Peyer's patch (tissue), 4 donors: ENCODE measurements around the gene AIDA. TPM values are rescaled to one million over a fixed set of nuclear protein-coding genes. Genes with fewer than 3 reads are reported as not detected.
"Not testable (repeated sequence)": the region's sequence is repeated elsewhere in the genome, so short reads cannot be mapped to it uniquely, and the experiment has no call there.

ENCODE experiments used
- DNase-seq, 3 donors: peaks; one replicate each; pipeline ENCODE4 v3.0.0-alpha.2; 2017 to 2019
- H3K27ac ChIP-seq, 4 donors: fragments of 200-600 bp; sonication (generic); one replicate each; pipeline ENCODE4 v1.5.1; 2016 to 2019
- H3K27me3 ChIP-seq, 2 donors: fragments of 200-600 bp; sonication (generic); one replicate each; pipeline ENCODE4 v1.5.1; 2019
- H3K36me3 ChIP-seq, 3 donors: fragments of 200-600 bp; sonication (generic); one replicate each; pipeline ENCODE4 v1.5.1; 2016 to 2019
- H3K4me1 ChIP-seq, 4 donors: fragments of 200-600 bp; sonication (generic); one replicate each; pipeline ENCODE4 v1.5.1; 2016 to 2019
- H3K4me3 ChIP-seq, 4 donors: fragments of 200-600 bp; sonication (generic); 1 replicate in 3 of 4; 2 replicates in 1 of 4; pipeline ENCODE4 v1.5.1; 2016 to 2019; ENCODE audit warnings: mild to moderate bottlenecking in 1 of 4
- H3K9me3 ChIP-seq, 4 donors: fragments of 200-600 bp; sonication (generic); one replicate each; pipeline ENCODE4 v1.5.1; 2016 to 2019; ENCODE audit warnings: mild to moderate bottlenecking in 1 of 4
- CTCF ChIP-seq, 6 experiments: fragments of 450-650 bp in 4 of 6; fragments of 200-600 bp in 2 of 6; sonication (generic) in 1 of 6; IDR thresholded peaks; one replicate each; pipeline ENCODE4 v1.5.1; 2017 to 2019; ENCODE audit warnings: antibody characterized with exemption in 6 of 6, mild to moderate bottlenecking in 3 of 6, moderate library complexity in 1 of 6
- POLR2A ChIP-seq, 2 donors: fragments of 450-650 bp; IDR thresholded peaks; one replicate each; pipeline ENCODE4 v1.5.1; 2017; ENCODE audit warnings: antibody characterized with exemption in 2 of 2, mild to moderate bottlenecking in 2 of 2, moderate library complexity in 2 of 2
- total RNA-seq, 4 donors: library from RNA; depleted of rRNA; stranded (reverse); fragments of >200 nt; gene quantifications; one replicate each; pipeline ENCODE4 v1.1.0, GENCODE V29; 2016

The AIDA gene
- total RNA-seq, 4 donors from 2014 or later, result 22.1 to 73.4 (median 25.2) TPM

GRCh38 chr1:222696741-222697140 lies 15.6 kb downstream of the AIDA start:
- Histone ChIP-seq H3K36me3 (peaks cover 0 to 14% (median 0%) of the 10 kb centered on the region in 3 donors), H3K9me3 (no peaks in the 10 kb centered on the region), H3K4me3 (no peak overlapping the region), H3K27ac (no peak overlapping the region), H3K27me3 (no peaks in the 10 kb centered on the region), H3K4me1 (no peaks in the 10 kb centered on the region)
- no peak for TF ChIP-seq CTCF (IDR thresholded peaks at IDR 0.05)
- TF ChIP-seq POLR2A (IDR thresholded peaks at IDR 0.05), result no peak
- no peak for DNase-seq

GRCh38 chr1:222694927-222695326 lies 17.4 kb downstream of the AIDA start:
- TF ChIP-seq CTCF (IDR thresholded peaks at IDR 0.05), result no peak
- TF ChIP-seq POLR2A (IDR thresholded peaks at IDR 0.05), result no peak

GRCh38 chr1:222691016-222691415 lies 21.3 kb downstream of the AIDA start:
- no peak overlapping the region for H3K27ac ChIP-seq
- no peak overlapping the region for H3K4me3 ChIP-seq
- no peaks in the 10 kb centered on the region for H3K27me3 ChIP-seq
- no peaks in the 10 kb centered on the region for H3K9me3 ChIP-seq
- peaks cover 0 to 16% (median 0%) of the 10 kb centered on the region in 3 donors for H3K36me3 ChIP-seq
- no peak for TF ChIP-seq CTCF (IDR thresholded peaks at IDR 0.05)
- TF ChIP-seq POLR2A (IDR thresholded peaks at IDR 0.05), result no peak
- no peaks in the 10 kb centered on the region for H3K4me1 ChIP-seq
- DNase-seq, result no peak

More at GRCh38 chr1:222694927-222695326, 17.4 kb downstream of the AIDA start:
- Histone ChIP-seq H3K27ac (no peak overlapping the region), H3K4me1 (no peaks in the 10 kb centered on the region), H3K9me3 (no peaks in the 10 kb centered on the region), H3K4me3 (no peak overlapping the region), H3K36me3 (peaks cover 0 to 5% (median 0%) of the 10 kb centered on the region in 3 donors), H3K27me3 (no peaks in the 10 kb centered on the region)
- no peak for DNase-seq

- Histone ChIP-seq H3K27ac (no peak overlapping the region), H3K4me1 (no peaks in the 10 kb centered on the region), H3K9me3 (no peaks in the 10 kb centered on the region), H3K27me3 (no peaks in the 10 kb centered on the region), H3K4me3 (no peak overlapping the region), H3K36me3 (peaks cover 0 to 16% (median 0%) of the 10 kb centered on the region in 3 donors)
- no peak for TF ChIP-seq POLR2A (IDR thresholded peaks at IDR 0.05)
- no peak for TF ChIP-seq CTCF (IDR thresholded peaks at IDR 0.05)
- DNase-seq, result no peak
Measured at GRCh38 chr1:222680080-222680479, 32.2 kb downstream of the AIDA start.

GRCh38 chr1:222670110-222670509 lies 42.2 kb downstream of the AIDA start:
- Histone ChIP-seq H3K9me3 (no peaks in the 10 kb centered on the region), H3K27ac (no peak overlapping the region), H3K4me1 (no peaks in the 10 kb centered on the region), H3K36me3 (peaks cover 0 to 69% (median 0%) of the 10 kb centered on the region in 3 donors), H3K4me3 (no peak overlapping the region), H3K27me3 (no peaks in the 10 kb centered on the region)
- no peak for DNase-seq
- TF ChIP-seq POLR2A (IDR thresholded peaks at IDR 0.05) (no peak), CTCF (IDR thresholded peaks at IDR 0.05) (no peak)

GRCh38 chr1:222669107-222669506 lies 43.2 kb downstream of the AIDA start:
- not testable (repeated sequence) for DNase-seq, H3K4me3 ChIP-seq, H3K27me3 ChIP-seq, H3K4me1 ChIP-seq, H3K9me3 ChIP-seq, H3K27ac ChIP-seq
- peaks cover 0 to 70% (median 4%) of the 10 kb centered on the region in 3 donors for H3K36me3 ChIP-seq

GRCh38 chr1:222668184-222668583 lies 44.1 kb downstream of the AIDA start:
- not testable (repeated sequence) for H3K27me3 ChIP-seq, H3K4me3 ChIP-seq, H3K27ac ChIP-seq, H3K4me1 ChIP-seq, DNase-seq, H3K9me3 ChIP-seq
- H3K36me3 ChIP-seq, result peaks cover 0 to 70% (median 4%) of the 10 kb centered on the region in 3 donors
